ENCODE data around the gene ELMO2.

The ELMO2 gene

DNA sequence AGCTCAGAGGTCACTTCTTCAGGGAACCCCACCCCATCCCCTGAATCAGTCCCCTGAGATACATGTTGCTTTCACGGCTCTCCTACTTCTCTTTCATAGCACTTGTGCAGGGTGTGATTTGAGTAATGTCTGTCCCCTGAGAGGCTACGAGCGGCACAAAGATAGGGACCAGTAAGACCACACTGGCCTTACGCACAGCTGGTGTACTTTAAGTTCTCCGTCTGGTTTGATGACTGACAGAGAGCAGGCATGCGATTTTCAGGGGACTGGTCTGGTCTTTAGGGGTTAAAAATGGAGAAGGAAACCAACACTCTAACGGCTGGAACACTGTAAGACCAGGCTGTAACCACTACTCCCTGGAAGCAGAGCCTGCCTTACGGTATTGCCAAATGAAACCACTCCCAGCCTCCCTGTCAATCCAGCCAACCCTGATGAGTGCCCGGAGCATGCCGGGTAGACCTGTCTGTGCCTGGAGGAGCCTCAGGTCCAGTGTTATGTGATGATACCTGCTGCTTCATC is 47.1 kb downstream of the ELMO2 start (continued):
- TF ChIP-seq, protein P1, sequence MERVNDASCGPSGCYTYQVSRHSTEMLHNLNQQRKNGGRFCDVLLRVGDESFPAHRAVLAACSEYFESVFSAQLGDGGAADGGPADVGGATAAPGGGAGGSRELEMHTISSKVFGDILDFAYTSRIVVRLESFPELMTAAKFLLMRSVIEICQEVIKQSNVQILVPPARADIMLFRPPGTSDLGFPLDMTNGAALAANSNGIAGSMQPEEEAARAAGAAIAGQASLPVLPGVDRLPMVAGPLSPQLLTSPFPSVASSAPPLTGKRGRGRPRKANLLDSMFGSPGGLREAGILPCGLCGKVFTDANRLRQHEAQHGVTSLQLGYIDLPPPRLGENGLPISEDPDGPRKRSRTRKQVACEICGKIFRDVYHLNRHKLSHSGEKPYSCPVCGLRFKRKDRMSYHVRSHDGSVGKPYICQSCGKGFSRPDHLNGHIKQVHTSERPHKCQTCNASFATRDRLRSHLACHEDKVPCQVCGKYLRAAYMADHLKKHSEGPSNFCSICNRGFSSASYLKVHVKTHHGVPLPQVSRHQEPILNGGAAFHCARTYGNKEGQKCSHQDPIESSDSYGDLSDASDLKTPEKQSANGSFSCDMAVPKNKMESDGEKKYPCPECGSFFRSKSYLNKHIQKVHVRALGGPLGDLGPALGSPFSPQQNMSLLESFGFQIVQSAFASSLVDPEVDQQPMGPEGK (CRISPR knock-in tag; IDR thresholded peaks at IDR 0.05; ENCODE audit: borderline replicate concordance): no peak
- TF ChIP-seq GLIS3 (CRISPR knock-in tag; IDR thresholded peaks at IDR 0.05) (no peak), TOX (CRISPR knock-in tag; IDR thresholded peaks at IDR 0.05; ENCODE audit: borderline replicate concordance) (no peak), ARNTL (CRISPR knock-in tag; IDR thresholded peaks at IDR 0.05; ENCODE audit: borderline replicate concordance, low read depth) (no peak)

DNA sequence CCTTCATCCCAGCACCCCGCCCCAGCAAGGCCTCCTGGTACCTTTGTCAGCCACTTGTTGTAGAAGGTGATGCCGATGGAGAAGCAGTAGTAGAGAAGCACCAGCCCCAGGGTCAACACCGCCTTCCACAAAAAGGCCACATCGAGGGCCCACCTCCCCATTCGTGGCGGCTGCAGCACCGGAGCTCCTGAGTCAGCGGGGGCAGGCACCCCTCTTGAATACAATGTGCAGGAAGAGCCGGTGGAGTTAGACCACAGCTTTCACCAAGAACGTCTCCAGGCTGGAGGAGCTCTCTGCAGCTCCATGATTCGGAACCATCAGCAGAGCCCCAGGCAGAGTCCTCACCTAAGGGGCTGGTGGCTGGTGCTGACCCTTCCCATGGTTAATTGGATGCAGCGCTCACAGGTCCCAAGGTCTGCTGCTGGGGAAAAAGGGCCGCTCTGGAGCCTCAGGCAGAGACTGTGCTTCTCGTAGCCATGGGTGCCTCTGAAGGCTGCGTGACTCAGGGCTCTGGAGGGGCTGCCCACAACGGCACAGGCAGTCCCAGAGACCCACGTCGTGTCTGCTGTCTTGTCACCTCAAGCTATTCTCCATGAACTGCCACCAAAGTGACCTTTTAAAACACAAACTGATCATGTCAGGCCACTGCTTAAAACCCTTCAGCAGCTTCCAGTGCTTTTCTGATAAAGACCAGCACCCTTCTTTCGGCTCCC is 47.9 kb downstream of the ELMO2 start:
- no peak for ATAC-seq
- TF ChIP-seq ARNTL (CRISPR knock-in tag; IDR thresholded peaks at IDR 0.05; ENCODE audit: borderline replicate concordance, low read depth) (no peak), ZNF70 (CRISPR knock-in tag; IDR thresholded peaks at IDR 0.05) (no peak), SNAI2 (CRISPR knock-in tag; IDR thresholded peaks at IDR 0.05) (no peak), ZC3H10 (CRISPR knock-in tag; IDR thresholded peaks at IDR 0.05) (no peak), CSDC2 (CRISPR knock-in tag; IDR thresholded peaks at IDR 0.05) (no peak), ESRRG (CRISPR knock-in tag; IDR thresholded peaks at IDR 0.05) (no peak), PPARA (CRISPR knock-in tag; IDR thresholded peaks at IDR 0.05; ENCODE audit: borderline replicate concordance) (no peak), TOX (CRISPR knock-in tag; IDR thresholded peaks at IDR 0.05; ENCODE audit: borderline replicate concordance) (no peak), RARB (CRISPR knock-in tag; IDR thresholded peaks at IDR 0.05) (no peak), BACH2 (CRISPR knock-in tag; IDR thresholded peaks at IDR 0.05; ENCODE audit: borderline replicate concordance) (no peak), ZNF8 (CRISPR knock-in tag; IDR thresholded peaks at IDR 0.05) (no peak), ZFP30 (CRISPR knock-in tag; IDR thresholded peaks at IDR 0.05) (no peak), ZNF565 (CRISPR knock-in tag; conservative IDR thresholded peaks at IDR 0.05; ENCODE audit: low read depth) (no peak), ZFP3 (CRISPR knock-in tag; IDR thresholded peaks at IDR 0.05) (no peak), GLIS3 (CRISPR knock-in tag; IDR thresholded peaks at IDR 0.05) (no peak)
- TF ChIP-seq, protein P1 (CRISPR knock-in tag; IDR thresholded peaks at IDR 0.05; ENCODE audit: borderline replicate concordance): no peak
- TF ChIP-seq, protein P2, sequence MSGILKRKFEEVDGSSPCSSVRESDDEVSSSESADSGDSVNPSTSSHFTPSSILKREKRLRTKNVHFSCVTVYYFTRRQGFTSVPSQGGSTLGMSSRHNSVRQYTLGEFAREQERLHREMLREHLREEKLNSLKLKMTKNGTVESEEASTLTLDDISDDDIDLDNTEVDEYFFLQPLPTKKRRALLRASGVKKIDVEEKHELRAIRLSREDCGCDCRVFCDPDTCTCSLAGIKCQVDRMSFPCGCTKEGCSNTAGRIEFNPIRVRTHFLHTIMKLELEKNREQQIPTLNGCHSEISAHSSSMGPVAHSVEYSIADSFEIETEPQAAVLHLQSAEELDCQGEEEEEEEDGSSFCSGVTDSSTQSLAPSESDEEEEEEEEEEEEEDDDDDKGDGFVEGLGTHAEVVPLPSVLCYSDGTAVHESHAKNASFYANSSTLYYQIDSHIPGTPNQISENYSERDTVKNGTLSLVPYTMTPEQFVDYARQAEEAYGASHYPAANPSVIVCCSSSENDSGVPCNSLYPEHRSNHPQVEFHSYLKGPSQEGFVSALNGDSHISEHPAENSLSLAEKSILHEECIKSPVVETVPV (CRISPR knock-in tag; IDR thresholded peaks at IDR 0.05): no peak
- TF ChIP-seq, protein P3, sequence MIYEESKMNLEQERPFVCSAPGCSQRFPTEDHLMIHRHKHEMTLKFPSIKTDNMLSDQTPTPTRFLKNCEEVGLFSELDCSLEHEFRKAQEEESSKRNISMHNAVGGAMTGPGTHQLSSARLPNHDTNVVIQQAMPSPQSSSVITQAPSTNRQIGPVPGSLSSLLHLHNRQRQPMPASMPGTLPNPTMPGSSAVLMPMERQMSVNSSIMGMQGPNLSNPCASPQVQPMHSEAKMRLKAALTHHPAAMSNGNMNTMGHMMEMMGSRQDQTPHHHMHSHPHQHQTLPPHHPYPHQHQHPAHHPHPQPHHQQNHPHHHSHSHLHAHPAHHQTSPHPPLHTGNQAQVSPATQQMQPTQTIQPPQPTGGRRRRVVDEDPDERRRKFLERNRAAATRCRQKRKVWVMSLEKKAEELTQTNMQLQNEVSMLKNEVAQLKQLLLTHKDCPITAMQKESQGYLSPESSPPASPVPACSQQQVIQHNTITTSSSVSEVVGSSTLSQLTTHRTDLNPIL (CRISPR knock-in tag; IDR thresholded peaks at IDR 0.05; ENCODE audit: low read depth): no peak
- TF ChIP-seq, protein P4, sequence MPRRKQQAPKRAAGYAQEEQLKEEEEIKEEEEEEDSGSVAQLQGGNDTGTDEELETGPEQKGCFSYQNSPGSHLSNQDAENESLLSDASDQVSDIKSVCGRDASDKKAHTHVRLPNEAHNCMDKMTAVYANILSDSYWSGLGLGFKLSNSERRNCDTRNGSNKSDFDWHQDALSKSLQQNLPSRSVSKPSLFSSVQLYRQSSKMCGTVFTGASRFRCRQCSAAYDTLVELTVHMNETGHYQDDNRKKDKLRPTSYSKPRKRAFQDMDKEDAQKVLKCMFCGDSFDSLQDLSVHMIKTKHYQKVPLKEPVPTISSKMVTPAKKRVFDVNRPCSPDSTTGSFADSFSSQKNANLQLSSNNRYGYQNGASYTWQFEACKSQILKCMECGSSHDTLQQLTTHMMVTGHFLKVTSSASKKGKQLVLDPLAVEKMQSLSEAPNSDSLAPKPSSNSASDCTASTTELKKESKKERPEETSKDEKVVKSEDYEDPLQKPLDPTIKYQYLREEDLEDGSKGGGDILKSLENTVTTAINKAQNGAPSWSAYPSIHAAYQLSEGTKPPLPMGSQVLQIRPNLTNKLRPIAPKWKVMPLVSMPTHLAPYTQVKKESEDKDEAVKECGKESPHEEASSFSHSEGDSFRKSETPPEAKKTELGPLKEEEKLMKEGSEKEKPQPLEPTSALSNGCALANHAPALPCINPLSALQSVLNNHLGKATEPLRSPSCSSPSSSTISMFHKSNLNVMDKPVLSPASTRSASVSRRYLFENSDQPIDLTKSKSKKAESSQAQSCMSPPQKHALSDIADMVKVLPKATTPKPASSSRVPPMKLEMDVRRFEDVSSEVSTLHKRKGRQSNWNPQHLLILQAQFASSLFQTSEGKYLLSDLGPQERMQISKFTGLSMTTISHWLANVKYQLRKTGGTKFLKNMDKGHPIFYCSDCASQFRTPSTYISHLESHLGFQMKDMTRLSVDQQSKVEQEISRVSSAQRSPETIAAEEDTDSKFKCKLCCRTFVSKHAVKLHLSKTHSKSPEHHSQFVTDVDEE (CRISPR knock-in tag; IDR thresholded peaks at IDR 0.05): no peak
- TF ChIP-seq, protein P5, sequence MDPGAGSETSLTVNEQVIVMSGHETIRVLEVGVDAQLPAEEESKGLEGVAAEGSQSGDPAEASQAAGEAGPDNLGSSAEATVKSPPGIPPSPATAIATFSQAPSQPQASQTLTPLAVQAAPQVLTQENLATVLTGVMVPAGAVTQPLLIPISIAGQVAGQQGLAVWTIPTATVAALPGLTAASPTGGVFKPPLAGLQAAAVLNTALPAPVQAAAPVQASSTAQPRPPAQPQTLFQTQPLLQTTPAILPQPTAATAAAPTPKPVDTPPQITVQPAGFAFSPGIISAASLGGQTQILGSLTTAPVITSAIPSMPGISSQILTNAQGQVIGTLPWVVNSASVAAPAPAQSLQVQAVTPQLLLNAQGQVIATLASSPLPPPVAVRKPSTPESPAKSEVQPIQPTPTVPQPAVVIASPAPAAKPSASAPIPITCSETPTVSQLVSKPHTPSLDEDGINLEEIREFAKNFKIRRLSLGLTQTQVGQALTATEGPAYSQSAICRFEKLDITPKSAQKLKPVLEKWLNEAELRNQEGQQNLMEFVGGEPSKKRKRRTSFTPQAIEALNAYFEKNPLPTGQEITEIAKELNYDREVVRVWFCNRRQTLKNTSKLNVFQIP (CRISPR knock-in tag; IDR thresholded peaks at IDR 0.05; ENCODE audit: borderline replicate concordance, low read depth): no peak

Data from SK-N-SH treated with all-trans-retinoic acid at 6 μM for 48 hours (cell line).